ENCODE measurements around the gene NHLH1. TPM values are rescaled to one million over a fixed set of nuclear protein-coding genes. Genes with fewer than 3 reads are reported as not detected.

Gene NHLH1
- total and polyA plus RNA-seq, 10 of the 15 experiments (the other 5 are each of a cell fraction or from before 2014, with no cell fraction given): 0.22 to 0.98 (median 0.43) TPM; not detected in 1

DNA sequence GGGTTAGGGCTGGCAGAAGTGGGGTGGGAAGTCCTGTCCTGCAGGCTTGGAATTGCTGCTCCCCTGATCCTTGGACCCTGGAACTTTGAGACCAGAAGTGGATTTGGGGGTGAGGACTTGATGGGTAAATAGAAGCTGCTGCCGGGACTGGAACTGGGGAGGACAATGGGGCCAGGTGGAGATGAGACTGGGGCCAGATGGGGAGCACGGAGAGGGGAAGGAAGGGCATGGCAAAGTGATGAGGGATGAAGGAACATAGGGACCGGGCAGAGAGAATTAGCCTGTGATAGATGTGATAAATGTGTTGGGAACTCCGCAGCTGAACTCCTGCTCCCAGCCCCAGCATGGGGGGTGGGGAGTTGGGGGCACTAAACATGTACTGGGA lies 637 bp downstream of the NHLH1 start:
- 46% methylated on average over 4 of the region's 4 CpGs for WGBS (ENCODE audit: insufficient coverage, insufficient replicate concordance, low lambda C conversion rate, missing lambda C conversion rate)
- DNase-seq (ENCODE audit: low read depth, low spot score): no peak
- FAIRE-seq: no peak
- Histone ChIP-seq H2AFZ (ENCODE audit: control insufficient read depth, low read depth, low read length) (no peak overlapping the region), H4K20me1 (ENCODE audit: control insufficient read depth, insufficient read depth) (no peaks in the 10 kb centered on the region), H3K9ac (ENCODE audit: control insufficient read depth, insufficient read depth, low read length) (no peak overlapping the region), H3K36me3 (ENCODE audit: control insufficient read depth in 2 of 2, insufficient read depth in 2 of 2, low read length in 1 of 2) (no peaks in the 10 kb centered on the region), H3K27me3 (replicated peaks in 1 of 2; ENCODE audit: control insufficient read depth in 2 of 2, insufficient read depth in 2 of 2, low read length in 1 of 2) (no peaks in the 10 kb centered on the region), H3K4me2 (ENCODE audit: control insufficient read depth, insufficient read depth) (no peak overlapping the region), H3K27ac (ENCODE audit: control insufficient read depth, insufficient read depth) (no peak overlapping the region), H3K79me2 (ENCODE audit: control insufficient read depth, insufficient read depth, low read length) (no peaks in the 10 kb centered on the region), H3K9me3 (replicated peaks; ENCODE audit: control insufficient read depth, insufficient read depth, low read length) (no peaks in the 10 kb centered on the region), H3K4me3 (no peak overlapping the region), H3K4me1 (ENCODE audit: control insufficient read depth, insufficient read depth, low read length) (no peaks in the 10 kb centered on the region)
- CTCF ChIA-PET: interaction anchor here (0.7 to 1.6 kb wide), 5 partner anchors 9 to 175 kb away, joined by 3 to 14 read pairs (median 4); no protein-coding TSS in a partner anchor
- TF ChIP-seq CEBPB (IDR thresholded peaks at IDR 0.05; ENCODE audit: borderline replicate concordance in 1 of 2, low read depth in 2 of 2, low read length in 2 of 2) (no peak), ZNF217 (IDR thresholded peaks at IDR 0.05) (no peak), ZNF274 (IDR thresholded peaks at IDR 0.05; ENCODE audit: insufficient read depth, insufficient read length) (no peak), CREB1 (IDR thresholded peaks at IDR 0.05; ENCODE audit: low read depth) (no peak), RAD21 (IDR thresholded peaks at IDR 0.05; ENCODE audit: insufficient read depth, low read depth, low read length) (no peak), STAT1 (conservative IDR thresholded peaks at IDR 0.05) (no peak), NFYB (IDR thresholded peaks at IDR 0.05; ENCODE audit: insufficient read depth, low read depth, low read length) (no peak)
- RAD21 ChIA-PET (ENCODE audit: unreplicated experiment): interaction anchor here (1.4 kb wide), 1 partner anchor 10 kb away, joined by 5 read pairs; no protein-coding TSS in a partner anchor
- in situ Hi-C loops (cut with MboI): no loop called here
- SMC1A ChIA-PET (ENCODE audit: uncharacterized antibody, unreplicated experiment): no interaction called here
- no TSS peak for BruUV-seq (replicated peaks)
- intact Hi-C loops (cut with micrococcal nuclease; ENCODE audit: unreplicated experiment): no loop called here
- POLR2A ChIA-PET: no interaction called here
- ATAC-seq: no peak
